GM23338 (cell line): ENCODE data around the gene CCDC12. TPM values are rescaled to one million over a fixed set of nuclear protein-coding genes. Genes with fewer than 3 reads are reported as not detected.

Experiments
- ATAC-seq: fragments of 200-7000 bp; cut with Tn5 transposase; 3 replicates; pipeline ENCODE4 v1.9.1; 2020
- DNase-seq: peaks from one replicate; pipeline ENCODE4 v3.0.0-alpha.2; 2015; ENCODE audit warnings: low spot score
- H2AFZ ChIP-seq: fragments of 200-600 bp; sonication (generic); 2 replicates; pipeline ENCODE4 v1.8.0; 2016; ENCODE audit warnings: antibody characterized with exemption, mild to moderate bottlenecking, moderate library complexity
- H3F3A ChIP-seq: fragments of 200-600 bp; sonication (generic); replicated peaks from 2 replicates; pipeline ENCODE4 v1.8.0; 2017; ENCODE audit warnings: antibody characterized with exemption, mixed run types, low read depth
- H3K27ac ChIP-seq: fragments of 200-600 bp; sonication (generic); 2 replicates; pipeline ENCODE4 v1.6.1; 2016; ENCODE audit warnings: low read depth
- H3K27me3 ChIP-seq: fragments of 200-600 bp; sonication (generic); 2 replicates; pipeline ENCODE4 v1.8.0; 2016; ENCODE audit warnings: mild to moderate bottlenecking, mixed run types, moderate library complexity; ENCODE audit not compliant: insufficient read depth
- H3K36me3 ChIP-seq: fragments of 200-600 bp; sonication (generic); 2 replicates; pipeline ENCODE4 v1.8.0; 2016; ENCODE audit warnings: mild to moderate bottlenecking; ENCODE audit not compliant: insufficient read depth
- H3K4me1 ChIP-seq: fragments of 200-600 bp; sonication (generic); 2 replicates; pipeline ENCODE4 v1.8.0; 2016; ENCODE audit warnings: mild to moderate bottlenecking, moderate library complexity; ENCODE audit not compliant: insufficient read depth
- H3K4me2 ChIP-seq: fragments of 200-600 bp; sonication (generic); 2 replicates; pipeline ENCODE4 v1.7.1; 2017; ENCODE audit warnings: mixed run types
- H3K4me3 ChIP-seq: fragments of 200-600 bp; sonication (generic); 2 replicates; pipeline ENCODE4 v1.6.1; 2016; ENCODE audit warnings: mixed run types
- H3K79me2 ChIP-seq: fragments of 200-600 bp; sonication (generic); replicated peaks from 2 replicates; pipeline ENCODE4 v1.8.0; 2017; ENCODE audit warnings: mild to moderate bottlenecking; ENCODE audit not compliant: insufficient read depth
- H3K9me2 ChIP-seq: fragments of 200-600 bp; sonication (generic); 2 replicates; pipeline ENCODE4 v1.8.0; 2017; ENCODE audit not compliant: insufficient read depth
- H4K20me1 ChIP-seq: fragments of 200-600 bp; sonication (generic); replicated peaks from 2 replicates; pipeline ENCODE4 v1.8.0; 2017; ENCODE audit warnings: mild to moderate bottlenecking; ENCODE audit not compliant: insufficient read depth
- H3K27ac Mint-ChIP-seq: 2 replicates; pipeline ENCODE4 v1.8.0; 2020; ENCODE audit warnings: inconsistent platforms, mild to moderate bottlenecking, moderate library complexity, mixed read lengths
- H3K27me3 Mint-ChIP-seq: 3 replicates; pipeline ENCODE4 v1.8.0; 2022; ENCODE audit warnings: low read depth, mild to moderate bottlenecking, moderate library complexity, mixed read lengths, inconsistent platforms; ENCODE audit not compliant: insufficient read depth, poor library complexity
- H3K36me3 Mint-ChIP-seq: 3 replicates; pipeline ENCODE4 v1.8.0; 2021; ENCODE audit warnings: low read depth, mild to moderate bottlenecking, inconsistent platforms, moderate library complexity, mixed read lengths
- H3K4me1 Mint-ChIP-seq: 3 replicates; pipeline ENCODE4 v1.8.0; 2020; ENCODE audit warnings: mild to moderate bottlenecking, inconsistent platforms, mixed read lengths
- H3K4me3 Mint-ChIP-seq: 3 replicates; pipeline ENCODE4 v1.8.0; 2021; ENCODE audit warnings: moderate library complexity, mild to moderate bottlenecking, inconsistent platforms, mixed read lengths
- H3K9me3 Mint-ChIP-seq: 3 replicates; pipeline ENCODE4 v1.8.0; 2020; ENCODE audit warnings: moderate library complexity, mild to moderate bottlenecking, inconsistent platforms, mixed read lengths
- CREB1 ChIP-seq: fragments of 250-450 bp; sonication (Bioruptor Pico); IDR thresholded peaks from 2 replicates; pipeline ENCODE4 v1.5.0; 2020; ENCODE audit warnings: low read depth, mild to moderate bottlenecking, moderate library complexity
- EZH2phosphoT487 ChIP-seq: fragments of 200-600 bp; sonication (generic); IDR thresholded peaks from one replicate; pipeline ENCODE4 v1.8.1; 2018; ENCODE audit warnings: antibody characterized with exemption; ENCODE audit not compliant: unreplicated experiment
- JUNB ChIP-seq: IDR thresholded peaks from one replicate; pipeline ENCODE4 v1.6.1; 2016; ENCODE audit warnings: antibody characterized with exemption; ENCODE audit not compliant: unreplicated experiment
- NANOG ChIP-seq: IDR thresholded peaks from 2 replicates; pipeline ENCODE4 v1.6.1; 2016; ENCODE audit warnings: antibody characterized with exemption, borderline replicate concordance
- POLR2AphosphoS5 ChIP-seq: IDR thresholded peaks from 2 replicates; pipeline ENCODE4 v1.6.1; 2016; ENCODE audit warnings: antibody characterized with exemption, low read depth
- STAT1 ChIP-seq: IDR thresholded peaks from one replicate; pipeline ENCODE4 v1.6.1; 2016; ENCODE audit warnings: antibody characterized with exemption; ENCODE audit not compliant: unreplicated experiment
- ZNF114 ChIP-seq: fragments of 250-450 bp; sonication (Bioruptor Pico); IDR thresholded peaks from 2 replicates; pipeline ENCODE4 v1.5.0; 2020; ENCODE audit warnings: mild to moderate bottlenecking, moderate library complexity
- ZNF331 ChIP-seq: fragments of 250-450 bp; sonication (Bioruptor Pico); IDR thresholded peaks from 2 replicates; pipeline ENCODE4 v1.5.0; 2020; ENCODE audit warnings: low read depth, mild to moderate bottlenecking, moderate library complexity
- polyA plus RNA-seq: library from polyadenylated mRNA; unstranded; fragments of >200 nt; fragmentation: Nextera tagmentation; extraction: Ambion mirVana; gene quantifications from 2 replicates; pipeline ENCODE4 v1.2.1, GENCODE V29; 2016
- total RNA-seq: library from RNA; depleted of rRNA; stranded (reverse); fragments of >200 nt; shearing (Covaris generic); gene quantifications from 2 replicates; pipeline ENCODE4 v1.2.3, GENCODE V29; 2014
- TF ChIP-seq, protein P1 (sequence below): fragments of 250-450 bp; sonication (Bioruptor Pico); IDR thresholded peaks from 2 replicates; pipeline ENCODE4 v1.5.0; 2020; ENCODE audit warnings: mild to moderate bottlenecking, moderate library complexity
- TF ChIP-seq, protein P2 (sequence below): IDR thresholded peaks from one replicate; pipeline ENCODE4 v1.6.1; 2018; ENCODE audit warnings: antibody characterized with exemption; ENCODE audit not compliant: unreplicated experiment
- TF ChIP-seq, protein P3 (sequence below): IDR thresholded peaks from 2 replicates; pipeline ENCODE4 v1.6.1; 2016; ENCODE audit warnings: antibody characterized with exemption
- TF ChIP-seq, protein P4 (sequence below), 2 experiments: fragments of 200-600 bp in 1 of 2; sonication (generic) in 1 of 2; conservative IDR thresholded peaks; 2 replicates each; pipeline versions ENCODE4 v1.5.1 to v1.6.1; 2016 to 2017; ENCODE audit warnings: antibody characterized with exemption in 2 of 2, low read depth in 2 of 2, mild to moderate bottlenecking in 2 of 2, moderate library complexity in 1 of 2

The CCDC12 gene
- total and polyA plus RNA-seq, 2 experiments from 2014 or later = 42.9 to 133 TPM

DNA sequence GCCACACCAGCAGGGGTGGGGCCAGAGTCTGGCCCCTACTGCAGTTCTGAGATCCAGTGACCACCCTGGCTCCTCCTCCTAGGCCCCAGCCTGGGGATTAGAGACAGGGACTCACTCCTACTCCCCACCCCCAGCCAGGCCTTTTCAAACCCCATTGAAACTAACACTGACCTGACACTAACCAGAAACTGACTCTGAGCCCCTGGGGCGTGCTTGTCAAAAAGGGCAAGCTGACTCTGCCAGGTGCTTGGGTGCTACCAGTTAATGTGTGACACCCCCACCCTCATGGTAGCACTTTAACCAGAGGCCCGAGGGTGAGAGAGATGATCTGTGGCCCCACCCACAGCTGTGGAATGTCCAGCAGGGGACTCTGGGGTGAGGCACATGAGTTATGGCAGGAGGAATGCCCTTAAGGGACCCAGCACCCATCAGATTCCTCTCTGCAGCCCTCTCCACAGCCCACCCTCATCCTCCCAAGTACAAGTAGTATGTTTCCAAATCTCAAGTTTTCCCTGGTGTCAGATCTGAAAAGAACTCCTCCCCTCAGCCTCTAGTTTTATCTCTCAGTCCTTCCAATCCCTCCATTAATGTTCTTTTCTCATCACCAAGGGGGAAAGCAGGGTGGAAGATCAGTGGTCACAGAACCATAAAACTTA is 97.6 kb downstream of the CCDC12 start:
- Mint-ChIP-seq H3K27me3 (peaks cover 60% of the 10 kb centered on the region), H3K36me3 (no peaks in the 10 kb centered on the region; the same call in 2 of the 3 replicates), H3K9me3 (no peaks in the 10 kb centered on the region), H3K4me3 (no peak overlapping the region), H3K4me1 (peaks cover 10% of the 10 kb centered on the region), H3K27ac (no peak overlapping the region)
- Histone ChIP-seq H3K4me3 (no peak overlapping the region), H3K4me1 (peaks cover 5% of the 10 kb centered on the region), H3K36me3 (no peaks in the 10 kb centered on the region), H4K20me1 (no peaks in the 10 kb centered on the region), H3F3A (no peaks in the 10 kb centered on the region), H3K27ac (no peak overlapping the region), H3K9me2 (no peaks in the 10 kb centered on the region), H3K4me2 (no peak overlapping the region), H3K27me3 (peaks cover 56% of the 10 kb centered on the region), H2AFZ (no peak overlapping the region), H3K79me2 (no peaks in the 10 kb centered on the region)
- TF ChIP-seq ZNF114 = no peak
- TF ChIP-seq ZNF331 = no peak
- no peak for TF ChIP-seq JUNB
- TF ChIP-seq POLR2AphosphoS5 = no peak
- TF ChIP-seq EZH2phosphoT487 = no peak
- TF ChIP-seq, protein P1, sequence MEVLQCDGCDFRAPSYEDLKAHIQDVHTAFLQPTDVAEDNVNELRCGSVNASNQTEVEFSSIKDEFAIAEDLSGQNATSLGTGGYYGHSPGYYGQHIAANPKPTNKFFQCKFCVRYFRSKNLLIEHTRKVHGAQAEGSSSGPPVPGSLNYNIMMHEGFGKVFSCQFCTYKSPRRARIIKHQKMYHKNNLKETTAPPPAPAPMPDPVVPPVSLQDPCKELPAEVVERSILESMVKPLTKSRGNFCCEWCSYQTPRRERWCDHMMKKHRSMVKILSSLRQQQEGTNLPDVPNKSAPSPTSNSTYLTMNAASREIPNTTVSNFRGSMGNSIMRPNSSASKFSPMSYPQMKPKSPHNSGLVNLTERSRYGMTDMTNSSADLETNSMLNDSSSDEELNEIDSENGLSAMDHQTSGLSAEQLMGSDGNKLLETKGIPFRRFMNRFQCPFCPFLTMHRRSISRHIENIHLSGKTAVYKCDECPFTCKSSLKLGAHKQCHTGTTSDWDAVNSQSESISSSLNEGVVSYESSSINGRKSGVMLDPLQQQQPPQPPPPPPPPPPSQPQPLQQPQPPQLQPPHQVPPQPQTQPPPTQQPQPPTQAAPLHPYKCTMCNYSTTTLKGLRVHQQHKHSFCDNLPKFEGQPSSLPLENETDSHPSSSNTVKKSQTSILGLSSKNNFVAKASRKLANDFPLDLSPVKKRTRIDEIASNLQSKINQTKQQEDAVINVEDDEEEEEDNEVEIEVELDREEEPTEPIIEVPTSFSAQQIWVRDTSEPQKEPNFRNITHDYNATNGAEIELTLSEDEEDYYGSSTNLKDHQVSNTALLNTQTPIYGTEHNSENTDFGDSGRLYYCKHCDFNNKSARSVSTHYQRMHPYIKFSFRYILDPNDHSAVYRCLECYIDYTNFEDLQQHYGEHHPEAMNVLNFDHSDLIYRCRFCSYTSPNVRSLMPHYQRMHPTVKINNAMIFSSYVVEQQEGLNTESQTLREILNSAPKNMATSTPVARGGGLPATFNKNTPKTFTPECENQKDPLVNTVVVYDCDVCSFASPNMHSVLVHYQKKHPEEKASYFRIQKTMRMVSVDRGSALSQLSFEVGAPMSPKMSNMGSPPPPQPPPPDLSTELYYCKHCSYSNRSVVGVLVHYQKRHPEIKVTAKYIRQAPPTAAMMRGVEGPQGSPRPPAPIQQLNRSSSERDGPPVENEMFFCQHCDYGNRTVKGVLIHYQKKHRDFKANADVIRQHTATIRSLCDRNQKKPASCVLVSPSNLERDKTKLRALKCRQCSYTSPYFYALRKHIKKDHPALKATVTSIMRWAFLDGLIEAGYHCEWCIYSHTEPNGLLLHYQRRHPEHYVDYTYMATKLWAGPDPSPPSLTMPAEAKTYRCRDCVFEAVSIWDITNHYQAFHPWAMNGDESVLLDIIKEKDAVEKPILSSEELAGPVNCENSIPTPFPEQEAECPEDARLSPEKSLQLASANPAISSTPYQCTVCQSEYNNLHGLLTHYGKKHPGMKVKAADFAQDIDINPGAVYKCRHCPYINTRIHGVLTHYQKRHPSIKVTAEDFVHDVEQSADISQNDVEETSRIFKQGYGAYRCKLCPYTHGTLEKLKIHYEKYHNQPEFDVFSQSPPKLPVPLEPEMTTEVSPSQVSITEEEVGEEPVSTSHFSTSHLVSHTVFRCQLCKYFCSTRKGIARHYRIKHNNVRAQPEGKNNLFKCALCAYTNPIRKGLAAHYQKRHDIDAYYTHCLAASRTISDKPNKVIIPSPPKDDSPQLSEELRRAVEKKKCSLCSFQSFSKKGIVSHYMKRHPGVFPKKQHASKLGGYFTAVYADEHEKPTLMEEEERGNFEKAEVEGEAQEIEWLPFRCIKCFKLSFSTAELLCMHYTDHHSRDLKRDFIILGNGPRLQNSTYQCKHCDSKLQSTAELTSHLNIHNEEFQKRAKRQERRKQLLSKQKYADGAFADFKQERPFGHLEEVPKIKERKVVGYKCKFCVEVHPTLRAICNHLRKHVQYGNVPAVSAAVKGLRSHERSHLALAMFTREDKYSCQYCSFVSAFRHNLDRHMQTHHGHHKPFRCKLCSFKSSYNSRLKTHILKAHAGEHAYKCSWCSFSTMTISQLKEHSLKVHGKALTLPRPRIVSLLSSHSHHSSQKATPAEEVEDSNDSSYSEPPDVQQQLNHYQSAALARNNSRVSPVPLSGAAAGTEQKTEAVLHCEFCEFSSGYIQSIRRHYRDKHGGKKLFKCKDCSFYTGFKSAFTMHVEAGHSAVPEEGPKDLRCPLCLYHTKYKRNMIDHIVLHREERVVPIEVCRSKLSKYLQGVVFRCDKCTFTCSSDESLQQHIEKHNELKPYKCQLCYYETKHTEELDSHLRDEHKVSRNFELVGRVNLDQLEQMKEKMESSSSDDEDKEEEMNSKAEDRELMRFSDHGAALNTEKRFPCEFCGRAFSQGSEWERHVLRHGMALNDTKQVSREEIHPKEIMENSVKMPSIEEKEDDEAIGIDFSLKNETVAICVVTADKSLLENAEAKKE (CRISPR knock-in tag) = no peak
- TF ChIP-seq CREB1 = no peak
- no peak for TF ChIP-seq NANOG
- TF ChIP-seq, protein P2, sequence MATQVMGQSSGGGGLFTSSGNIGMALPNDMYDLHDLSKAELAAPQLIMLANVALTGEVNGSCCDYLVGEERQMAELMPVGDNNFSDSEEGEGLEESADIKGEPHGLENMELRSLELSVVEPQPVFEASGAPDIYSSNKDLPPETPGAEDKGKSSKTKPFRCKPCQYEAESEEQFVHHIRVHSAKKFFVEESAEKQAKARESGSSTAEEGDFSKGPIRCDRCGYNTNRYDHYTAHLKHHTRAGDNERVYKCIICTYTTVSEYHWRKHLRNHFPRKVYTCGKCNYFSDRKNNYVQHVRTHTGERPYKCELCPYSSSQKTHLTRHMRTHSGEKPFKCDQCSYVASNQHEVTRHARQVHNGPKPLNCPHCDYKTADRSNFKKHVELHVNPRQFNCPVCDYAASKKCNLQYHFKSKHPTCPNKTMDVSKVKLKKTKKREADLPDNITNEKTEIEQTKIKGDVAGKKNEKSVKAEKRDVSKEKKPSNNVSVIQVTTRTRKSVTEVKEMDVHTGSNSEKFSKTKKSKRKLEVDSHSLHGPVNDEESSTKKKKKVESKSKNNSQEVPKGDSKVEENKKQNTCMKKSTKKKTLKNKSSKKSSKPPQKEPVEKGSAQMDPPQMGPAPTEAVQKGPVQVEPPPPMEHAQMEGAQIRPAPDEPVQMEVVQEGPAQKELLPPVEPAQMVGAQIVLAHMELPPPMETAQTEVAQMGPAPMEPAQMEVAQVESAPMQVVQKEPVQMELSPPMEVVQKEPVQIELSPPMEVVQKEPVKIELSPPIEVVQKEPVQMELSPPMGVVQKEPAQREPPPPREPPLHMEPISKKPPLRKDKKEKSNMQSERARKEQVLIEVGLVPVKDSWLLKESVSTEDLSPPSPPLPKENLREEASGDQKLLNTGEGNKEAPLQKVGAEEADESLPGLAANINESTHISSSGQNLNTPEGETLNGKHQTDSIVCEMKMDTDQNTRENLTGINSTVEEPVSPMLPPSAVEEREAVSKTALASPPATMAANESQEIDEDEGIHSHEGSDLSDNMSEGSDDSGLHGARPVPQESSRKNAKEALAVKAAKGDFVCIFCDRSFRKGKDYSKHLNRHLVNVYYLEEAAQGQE = no peak
- no peak for TF ChIP-seq STAT1
- TF ChIP-seq, protein P3, sequence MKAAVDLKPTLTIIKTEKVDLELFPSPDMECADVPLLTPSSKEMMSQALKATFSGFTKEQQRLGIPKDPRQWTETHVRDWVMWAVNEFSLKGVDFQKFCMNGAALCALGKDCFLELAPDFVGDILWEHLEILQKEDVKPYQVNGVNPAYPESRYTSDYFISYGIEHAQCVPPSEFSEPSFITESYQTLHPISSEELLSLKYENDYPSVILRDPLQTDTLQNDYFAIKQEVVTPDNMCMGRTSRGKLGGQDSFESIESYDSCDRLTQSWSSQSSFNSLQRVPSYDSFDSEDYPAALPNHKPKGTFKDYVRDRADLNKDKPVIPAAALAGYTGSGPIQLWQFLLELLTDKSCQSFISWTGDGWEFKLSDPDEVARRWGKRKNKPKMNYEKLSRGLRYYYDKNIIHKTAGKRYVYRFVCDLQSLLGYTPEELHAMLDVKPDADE = no peak
- TF ChIP-seq, protein P4, sequence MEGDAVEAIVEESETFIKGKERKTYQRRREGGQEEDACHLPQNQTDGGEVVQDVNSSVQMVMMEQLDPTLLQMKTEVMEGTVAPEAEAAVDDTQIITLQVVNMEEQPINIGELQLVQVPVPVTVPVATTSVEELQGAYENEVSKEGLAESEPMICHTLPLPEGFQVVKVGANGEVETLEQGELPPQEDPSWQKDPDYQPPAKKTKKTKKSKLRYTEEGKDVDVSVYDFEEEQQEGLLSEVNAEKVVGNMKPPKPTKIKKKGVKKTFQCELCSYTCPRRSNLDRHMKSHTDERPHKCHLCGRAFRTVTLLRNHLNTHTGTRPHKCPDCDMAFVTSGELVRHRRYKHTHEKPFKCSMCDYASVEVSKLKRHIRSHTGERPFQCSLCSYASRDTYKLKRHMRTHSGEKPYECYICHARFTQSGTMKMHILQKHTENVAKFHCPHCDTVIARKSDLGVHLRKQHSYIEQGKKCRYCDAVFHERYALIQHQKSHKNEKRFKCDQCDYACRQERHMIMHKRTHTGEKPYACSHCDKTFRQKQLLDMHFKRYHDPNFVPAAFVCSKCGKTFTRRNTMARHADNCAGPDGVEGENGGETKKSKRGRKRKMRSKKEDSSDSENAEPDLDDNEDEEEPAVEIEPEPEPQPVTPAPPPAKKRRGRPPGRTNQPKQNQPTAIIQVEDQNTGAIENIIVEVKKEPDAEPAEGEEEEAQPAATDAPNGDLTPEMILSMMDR (conservative IDR thresholded peaks at IDR 0.05; ENCODE audit: low read depth in 2 of 2) = no peak
- peak; percentile 12; the same call in 2 of the 3 replicates for ATAC-seq
- no peak for DNase-seq
